Chondrocyte (in vitro differentiated cells): ENCODE data around the gene MTR. TPM values are rescaled to one million over a fixed set of nuclear protein-coding genes. Genes with fewer than 3 reads are reported as not detected.

Experiments used
- DNase-seq: peaks from one replicate; pipeline ENCODE4 v3.0.0; 2021; ENCODE audit warnings: mixed read lengths, low spot score
- H3K27ac Mint-ChIP-seq: one replicate; pipeline ENCODE4 v1.8.0; 2021; ENCODE audit warnings: mild to moderate bottlenecking, moderate library complexity, mixed read lengths; ENCODE audit not compliant: unreplicated experiment
- H3K27me3 Mint-ChIP-seq: 2 replicates; pipeline ENCODE4 v1.8.0; 2021; ENCODE audit warnings: low read depth, mixed read lengths
- H3K36me3 Mint-ChIP-seq: 2 replicates; pipeline ENCODE4 v1.8.0; 2021; ENCODE audit warnings: low read depth, mixed read lengths
- H3K4me1 Mint-ChIP-seq: 2 replicates; pipeline ENCODE4 v1.8.0; 2021; ENCODE audit warnings: low read depth, mild to moderate bottlenecking, mixed read lengths
- H3K4me3 Mint-ChIP-seq: one replicate; pipeline ENCODE4 v1.8.0; 2021; ENCODE audit warnings: mild to moderate bottlenecking, moderate library complexity, mixed read lengths; ENCODE audit not compliant: unreplicated experiment
- H3K9me3 Mint-ChIP-seq: 2 replicates; pipeline ENCODE4 v1.8.0; 2021; ENCODE audit warnings: low read depth, mixed read lengths
- CTCF ChIP-seq: fragments of 200-600 bp; sonication (generic); IDR thresholded peaks from 2 replicates; pipeline ENCODE4 v1.5.0; 2021; ENCODE audit warnings: antibody characterized with exemption, mild to moderate bottlenecking, moderate library complexity
- total RNA-seq: library from RNA; stranded (reverse); gene quantifications from 3 replicates; pipeline ENCODE4 v1.2.1, GENCODE V29; 2021

MTR gene
- total RNA-seq, 1 donor from 2014 or later: 39.1 TPM

GRCh38 chr1:236872075-236872666, 77.1 kb downstream of the MTR start:
- no peak for TF ChIP-seq CTCF
- peaks cover 25% of the 10 kb centered on the region for H3K36me3 Mint-ChIP-seq
- H3K27me3 Mint-ChIP-seq: no peaks in the 10 kb centered on the region
- no peak overlapping the region for H3K4me3 Mint-ChIP-seq
- DNase-seq: no peak
- no peak overlapping the region for H3K27ac Mint-ChIP-seq
- no peaks in the 10 kb centered on the region for H3K4me1 Mint-ChIP-seq
- H3K9me3 Mint-ChIP-seq: peaks cover 4% of the 10 kb centered on the region

GRCh38 chr1:236875975-236876374, 80.9 kb downstream of the MTR start:
- Mint-ChIP-seq H3K36me3 (peaks cover 21% of the 10 kb centered on the region), H3K27me3 (no peaks in the 10 kb centered on the region), H3K9me3 (no peaks in the 10 kb centered on the region), H3K4me3 (no peak overlapping the region), H3K4me1 (no peaks in the 10 kb centered on the region), H3K27ac (no peak overlapping the region)
- TF ChIP-seq CTCF: no peak
- DNase-seq: no peak

GRCh38 chr1:236877661-236878060, 82.6 kb downstream of the MTR start:
- Mint-ChIP-seq H3K4me1 (no peaks in the 10 kb centered on the region), H3K9me3 (no peaks in the 10 kb centered on the region), H3K27ac (no peak overlapping the region), H3K36me3 (peaks cover 20% of the 10 kb centered on the region), H3K4me3 (no peak overlapping the region), H3K27me3 (no peaks in the 10 kb centered on the region)
- DNase-seq: no peak
- no peak for TF ChIP-seq CTCF

GRCh38 chr1:236880209-236880608, 85.1 kb downstream of the MTR start:
- no peak for TF ChIP-seq CTCF
- Mint-ChIP-seq H3K4me3 (no peak overlapping the region), H3K36me3 (peaks cover 14% of the 10 kb centered on the region)

GRCh38 chr1:236882678-236883077, 87.6 kb downstream of the MTR start:
- Mint-ChIP-seq H3K36me3 (peaks cover 28% of the 10 kb centered on the region), H3K9me3 (no peaks in the 10 kb centered on the region), H3K27me3 (no peaks in the 10 kb centered on the region), H3K27ac (no peak overlapping the region), H3K4me3 (no peak overlapping the region), H3K4me1 (no peaks in the 10 kb centered on the region)
- DNase-seq: no peak
- TF ChIP-seq CTCF: no peak

More at GRCh38 chr1:236880209-236880608, 85.1 kb downstream of the MTR start:
- H3K9me3 Mint-ChIP-seq: no peaks in the 10 kb centered on the region
- no peaks in the 10 kb centered on the region for H3K4me1 Mint-ChIP-seq
- DNase-seq: no peak
- no peaks in the 10 kb centered on the region for H3K27me3 Mint-ChIP-seq
- H3K27ac Mint-ChIP-seq: no peak overlapping the region
